Jurkat, Clone E6-1 (cell line): ENCODE measurements around the gene ADAT3.

ENCODE experiments used
- DNase-seq: peaks from one replicate; pipeline ENCODE4 v3.0.0-alpha.2; 2011; ENCODE audit warnings: low read depth, low spot score
- H3K4me3 ChIP-seq: 2 replicates; pipeline ENCODE4 v1.5.1; 2011; ENCODE audit warnings: mild to moderate bottlenecking, low read length, control low read depth, moderate library complexity

The ADAT3 gene

DNA sequence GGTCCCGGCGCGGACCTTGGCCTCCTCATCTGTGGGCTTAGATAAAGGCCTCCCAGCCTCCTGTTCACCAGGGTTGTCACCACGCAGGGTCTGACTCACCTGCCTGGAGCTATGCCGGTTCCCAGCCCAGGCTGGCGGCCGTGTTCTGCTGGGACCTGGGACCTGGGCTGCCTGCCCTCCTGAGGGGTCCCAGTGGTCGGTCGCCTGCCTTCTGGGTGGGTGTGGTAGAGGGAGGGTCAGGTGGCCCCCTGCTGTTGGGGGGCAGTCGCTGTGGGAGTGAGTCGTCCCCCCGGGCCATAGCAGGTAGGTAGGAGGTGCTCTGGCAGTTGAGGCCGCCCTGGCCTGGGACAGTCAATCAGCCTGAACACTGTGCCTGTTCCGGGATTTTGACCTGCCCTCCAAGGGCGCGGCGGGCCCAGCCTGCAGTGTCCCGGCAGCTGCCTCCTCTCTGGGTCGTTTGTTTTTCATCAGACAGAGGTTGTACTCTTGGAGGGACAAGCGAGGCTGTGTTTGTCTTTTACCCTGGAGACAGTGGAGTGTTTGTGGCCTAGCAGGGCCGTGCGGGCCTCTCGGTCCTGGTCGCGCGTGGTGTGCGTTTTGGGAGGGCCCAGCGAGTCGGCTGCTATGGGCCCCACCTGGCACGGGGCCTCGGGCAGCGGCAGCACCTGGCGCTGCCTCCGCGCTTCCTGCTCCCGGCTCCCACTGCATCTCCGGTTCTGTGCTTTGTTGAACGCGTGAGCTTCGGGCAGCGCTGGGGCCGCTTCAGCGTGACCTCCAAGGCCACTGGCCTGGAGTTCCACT, 2.6 kb downstream of the ADAT3 start:
- H3K4me3 ChIP-seq, result no peak overlapping the region
- no peak for DNase-seq

DNA sequence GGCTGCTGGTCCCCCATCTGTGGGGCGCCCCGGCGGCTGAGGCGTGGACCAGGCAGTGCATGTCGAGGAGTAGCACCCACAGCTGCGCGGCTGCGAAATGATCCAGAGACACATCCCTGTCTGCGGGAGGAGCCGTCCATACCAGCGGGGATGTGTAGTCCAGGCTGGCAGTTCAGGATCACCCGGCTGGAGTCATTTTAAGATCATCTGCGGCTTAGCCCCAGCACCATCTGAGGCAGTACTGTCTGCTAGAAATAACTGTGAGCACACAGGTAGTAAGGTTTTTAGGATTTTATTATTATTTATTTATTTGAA, 3.1 kb downstream of the ADAT3 start:
- no peak for DNase-seq

DNA sequence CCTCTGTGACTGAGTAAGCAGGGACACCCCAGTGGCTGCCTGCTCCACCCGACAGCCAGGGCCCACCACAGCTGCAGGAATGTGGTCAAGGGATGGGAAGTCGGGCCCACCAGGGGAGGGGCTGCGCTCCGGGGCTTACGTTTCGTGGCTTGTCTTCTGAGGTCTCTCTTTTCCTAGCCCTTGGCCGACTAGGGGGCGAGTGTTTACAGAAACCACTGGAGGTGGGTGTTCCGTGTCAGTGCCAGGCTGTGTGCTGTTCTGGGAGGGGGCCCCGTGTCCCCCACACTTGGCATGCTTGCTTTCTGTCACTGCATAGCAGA, 4.5 kb downstream of the ADAT3 start:
- no peak overlapping the region for H3K4me3 ChIP-seq
- no peak for DNase-seq

More for the DNA sequence above, 3.1 kb downstream of the ADAT3 start:
- no peak overlapping the region for H3K4me3 ChIP-seq

GRCh38 chr19:1910177-1910576, 5.0 kb downstream of the ADAT3 start:
- no peak for DNase-seq
- no peak overlapping the region for H3K4me3 ChIP-seq

- no peak overlapping the region for H3K4me3 ChIP-seq
- no peak for DNase-seq
Measured at GRCh38 chr19:1911098-1911497, 5.9 kb downstream of the ADAT3 start.

- no peak for DNase-seq
- no peak overlapping the region for H3K4me3 ChIP-seq
Measured at GRCh38 chr19:1911995-1912394, 6.8 kb downstream of the ADAT3 start.

GRCh38 chr19:1912760-1913505, 7.7 kb downstream of the ADAT3 start:
- no peak overlapping the region for H3K4me3 ChIP-seq
- no peak for DNase-seq

DNA sequence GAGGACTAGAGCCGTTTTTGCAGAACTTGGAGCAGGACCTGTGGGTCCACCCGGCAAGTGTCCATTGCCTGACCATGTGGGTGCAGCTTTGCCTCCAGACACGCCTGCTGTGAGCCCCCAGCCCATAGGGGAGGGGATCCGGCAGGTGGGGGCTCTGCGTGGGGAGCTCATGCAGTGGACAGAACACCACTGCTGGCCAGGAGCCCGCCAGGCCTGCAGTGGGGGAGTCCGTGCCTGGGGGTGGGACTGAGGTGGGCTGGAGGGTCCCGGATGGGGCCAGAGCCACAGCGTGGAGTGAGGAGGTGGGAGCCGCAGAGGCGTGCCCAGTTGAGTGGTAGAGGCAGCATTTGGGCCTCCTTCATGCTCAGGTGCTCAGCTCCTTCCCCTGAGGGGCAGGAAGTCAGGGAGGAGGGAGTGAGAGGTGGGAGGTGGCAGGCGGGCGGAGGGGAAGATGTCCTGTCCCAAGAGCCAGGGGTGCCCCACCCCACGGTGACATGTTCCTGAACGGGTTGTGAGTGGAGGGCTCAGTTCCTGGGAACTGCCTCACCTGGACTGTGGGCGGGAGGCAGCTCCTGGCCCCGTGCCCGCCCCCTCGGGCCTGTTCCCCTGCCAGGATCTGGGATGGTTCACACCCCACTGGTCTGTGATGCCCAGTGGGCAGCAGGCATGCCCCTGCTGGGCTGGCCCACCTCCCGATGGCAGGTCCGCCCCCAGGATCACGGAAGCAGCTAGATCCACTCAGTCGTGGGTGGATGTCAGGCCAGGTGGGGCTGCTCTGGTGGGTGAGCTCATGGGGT, 8.8 kb downstream of the ADAT3 start:
- no peak overlapping the region for H3K4me3 ChIP-seq
- DNase-seq, result no peak

DNA sequence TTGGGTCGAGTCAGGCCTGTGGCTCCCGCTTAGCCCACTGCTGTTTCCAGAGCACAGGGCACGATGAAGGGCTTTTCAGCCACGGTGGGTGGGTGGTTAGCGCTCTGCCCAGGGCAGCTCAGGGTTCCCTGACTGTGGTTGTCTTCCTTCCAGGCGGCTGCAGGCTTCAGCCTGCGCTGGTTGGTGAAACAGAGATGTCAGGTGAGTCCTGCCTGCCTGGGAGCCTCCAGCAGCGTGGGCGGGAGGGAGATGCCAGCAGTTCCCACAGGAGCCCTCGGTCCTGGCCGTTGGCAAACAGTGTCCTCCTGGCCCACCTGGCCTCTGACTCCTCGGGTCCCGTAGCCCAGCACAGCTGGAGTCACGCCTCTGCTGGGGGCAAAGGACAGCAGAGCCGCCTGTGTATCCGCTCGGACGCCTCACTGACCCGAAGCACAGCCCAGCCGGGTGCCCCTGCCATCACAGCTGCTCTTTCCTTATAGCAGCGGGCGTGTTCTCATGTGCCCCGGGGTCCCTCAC, 9.7 kb downstream of the ADAT3 start:
- no peak for DNase-seq
- no peak overlapping the region for H3K4me3 ChIP-seq

DNA sequence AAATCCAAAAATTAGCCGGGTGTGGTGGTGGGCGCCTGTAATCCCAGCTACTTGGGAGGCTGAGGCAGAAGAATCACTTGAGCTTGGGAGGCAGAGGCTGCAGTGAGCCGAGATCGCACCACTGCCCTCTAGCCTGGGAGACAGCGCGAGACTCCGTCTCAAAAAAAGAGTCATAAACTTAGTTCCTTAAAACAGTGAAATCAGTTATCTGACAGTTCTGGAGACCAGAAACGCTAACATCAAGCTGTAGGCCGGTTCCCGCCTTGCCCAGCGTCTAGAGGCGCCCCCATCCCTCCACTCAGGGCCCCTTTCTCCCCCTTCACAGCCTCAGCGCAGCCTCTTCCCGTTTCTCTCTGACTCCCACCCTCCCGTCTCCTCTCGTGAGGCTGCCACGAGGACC, 11.9 kb downstream of the ADAT3 start:
- no peak overlapping the region for H3K4me3 ChIP-seq
- no peak for DNase-seq

- H3K4me3 ChIP-seq, result no peak overlapping the region
Measured at GRCh38 chr19:1917926-1918325, 12.7 kb downstream of the ADAT3 start.

DNA sequence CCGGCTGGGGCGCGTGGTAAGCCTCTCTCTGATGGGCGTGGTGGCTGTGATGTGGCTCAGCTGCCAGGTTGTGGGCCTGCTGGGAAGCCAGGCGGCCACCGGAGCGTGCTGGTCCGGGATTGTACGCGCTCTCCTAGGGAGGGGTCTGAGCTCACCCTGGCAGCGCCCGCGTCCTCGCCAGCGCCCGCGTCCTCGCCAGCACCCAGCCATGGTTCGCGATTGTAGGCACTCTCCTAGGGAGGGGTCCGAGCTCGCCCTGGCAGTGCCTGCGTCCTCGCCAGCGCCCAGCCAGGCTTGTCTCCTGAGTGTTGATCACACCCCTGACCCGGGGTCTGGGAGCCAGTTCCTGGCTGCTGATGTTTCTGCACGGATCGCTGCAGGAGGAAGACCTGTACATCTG, 13.8 kb downstream of the ADAT3 start:
- no peak for DNase-seq
- H3K4me3 ChIP-seq, result no peak overlapping the region

More at GRCh38 chr19:1917926-1918325, 12.7 kb downstream of the ADAT3 start:
- DNase-seq, result no peak

GRCh38 chr19:1920644-1921043, 15.4 kb downstream of the ADAT3 start:
- DNase-seq, result no peak
- H3K4me3 ChIP-seq, result no peak overlapping the region

- H3K4me3 ChIP-seq, result no peak overlapping the region
Measured at GRCh38 chr19:1921326-1921725, 16.1 kb downstream of the ADAT3 start.

DNA sequence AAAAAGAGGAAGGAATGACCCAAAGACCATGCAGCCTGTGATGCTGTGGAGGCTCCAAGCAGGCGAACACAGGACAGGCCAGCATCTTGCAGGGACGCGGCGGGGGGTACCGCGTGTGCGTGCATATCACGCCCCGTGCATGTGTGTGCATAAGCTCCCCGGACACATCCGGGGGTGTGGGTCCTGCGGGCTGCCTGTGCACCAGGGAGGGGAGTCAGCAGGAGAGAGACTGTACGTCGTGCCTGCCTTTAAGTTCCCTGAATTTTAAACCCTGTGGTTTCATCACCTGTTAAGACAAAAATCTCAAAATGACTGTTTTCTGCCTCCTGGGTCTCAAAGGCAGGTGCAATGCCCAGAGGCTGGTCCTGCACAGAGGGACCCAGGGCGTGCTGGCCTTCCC, 16.6 kb downstream of the ADAT3 start:
- no peak overlapping the region for H3K4me3 ChIP-seq
- no peak for DNase-seq

More at GRCh38 chr19:1921326-1921725, 16.1 kb downstream of the ADAT3 start:
- no peak for DNase-seq

- no peak for DNase-seq
- no peak overlapping the region for H3K4me3 ChIP-seq
Measured at GRCh38 chr19:1922803-1923202, 17.6 kb downstream of the ADAT3 start.

- DNase-seq, result no peak
Measured at GRCh38 chr19:1923319-1923718, 18.1 kb downstream of the ADAT3 start.

GRCh38 chr19:1924320-1924961, 19.2 kb downstream of the ADAT3 start:
- no peak for DNase-seq
- no peak overlapping the region for H3K4me3 ChIP-seq

More at GRCh38 chr19:1923319-1923718, 18.1 kb downstream of the ADAT3 start:
- H3K4me3 ChIP-seq, result no peak overlapping the region

- no peak for DNase-seq
- no peak overlapping the region for H3K4me3 ChIP-seq
Measured at GRCh38 chr19:1925544-1925943, 20.3 kb downstream of the ADAT3 start.
